Astrocyte of the spinal cord (primary cell): ENCODE results near the gene ST3GAL3.

ENCODE experiments used
- DNase-seq: peaks from one replicate; pipeline ENCODE4 v3.0.0; 2011; ENCODE audit warnings: low read depth, low spot score
- H3K4me3 ChIP-seq: 2 replicates; pipeline ENCODE4 v1.5.1; 2011; ENCODE audit warnings: low read depth, mild to moderate bottlenecking, low read length, moderate library complexity
- in situ Hi-C: cut with HindIII; loops from 2 replicates; pipeline ENCODE4 v1.10.0; 2017; ENCODE audit warnings: low sequenced_read_pairs
- TF ChIP-seq, protein P1 (sequence below): IDR thresholded peaks from 2 replicates; pipeline ENCODE4 v1.5.1; 2012; ENCODE audit warnings: low read depth, mild to moderate bottlenecking, low read length, inconsistent platforms

The ST3GAL3 gene

DNA sequence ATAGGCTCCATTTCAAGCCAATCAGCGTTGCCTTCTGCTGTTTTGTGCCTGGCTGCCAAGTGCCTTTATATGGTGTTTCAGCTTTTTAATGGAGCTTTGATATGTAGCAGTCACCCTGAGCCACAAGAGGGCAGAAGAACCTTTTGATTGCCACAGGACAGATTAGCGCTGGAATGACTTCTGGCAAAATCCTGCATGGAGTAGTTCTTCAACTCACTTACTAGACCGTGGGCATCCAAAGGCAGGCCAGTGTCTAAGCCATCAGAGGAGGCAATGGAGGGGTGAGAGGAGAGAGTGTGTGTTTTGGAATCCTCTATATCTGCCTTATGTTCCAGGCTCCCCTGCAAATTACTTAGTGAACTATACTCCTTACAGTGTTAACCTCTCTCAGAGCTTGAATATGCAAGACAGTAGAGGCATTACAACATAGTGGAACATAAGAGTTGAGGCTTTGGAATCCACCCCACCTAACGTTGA is 56.2 kb downstream of the ST3GAL3 start:
- in situ Hi-C loops: loop anchor here (10.0 kb wide), 1 partner anchor 191 kb away; no protein-coding TSS in a partner anchor
- no peak overlapping the region for H3K4me3 ChIP-seq
- DNase-seq: peak; percentile 91
- TF ChIP-seq, protein P1, sequence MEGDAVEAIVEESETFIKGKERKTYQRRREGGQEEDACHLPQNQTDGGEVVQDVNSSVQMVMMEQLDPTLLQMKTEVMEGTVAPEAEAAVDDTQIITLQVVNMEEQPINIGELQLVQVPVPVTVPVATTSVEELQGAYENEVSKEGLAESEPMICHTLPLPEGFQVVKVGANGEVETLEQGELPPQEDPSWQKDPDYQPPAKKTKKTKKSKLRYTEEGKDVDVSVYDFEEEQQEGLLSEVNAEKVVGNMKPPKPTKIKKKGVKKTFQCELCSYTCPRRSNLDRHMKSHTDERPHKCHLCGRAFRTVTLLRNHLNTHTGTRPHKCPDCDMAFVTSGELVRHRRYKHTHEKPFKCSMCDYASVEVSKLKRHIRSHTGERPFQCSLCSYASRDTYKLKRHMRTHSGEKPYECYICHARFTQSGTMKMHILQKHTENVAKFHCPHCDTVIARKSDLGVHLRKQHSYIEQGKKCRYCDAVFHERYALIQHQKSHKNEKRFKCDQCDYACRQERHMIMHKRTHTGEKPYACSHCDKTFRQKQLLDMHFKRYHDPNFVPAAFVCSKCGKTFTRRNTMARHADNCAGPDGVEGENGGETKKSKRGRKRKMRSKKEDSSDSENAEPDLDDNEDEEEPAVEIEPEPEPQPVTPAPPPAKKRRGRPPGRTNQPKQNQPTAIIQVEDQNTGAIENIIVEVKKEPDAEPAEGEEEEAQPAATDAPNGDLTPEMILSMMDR: peak; percentile 82

DNA sequence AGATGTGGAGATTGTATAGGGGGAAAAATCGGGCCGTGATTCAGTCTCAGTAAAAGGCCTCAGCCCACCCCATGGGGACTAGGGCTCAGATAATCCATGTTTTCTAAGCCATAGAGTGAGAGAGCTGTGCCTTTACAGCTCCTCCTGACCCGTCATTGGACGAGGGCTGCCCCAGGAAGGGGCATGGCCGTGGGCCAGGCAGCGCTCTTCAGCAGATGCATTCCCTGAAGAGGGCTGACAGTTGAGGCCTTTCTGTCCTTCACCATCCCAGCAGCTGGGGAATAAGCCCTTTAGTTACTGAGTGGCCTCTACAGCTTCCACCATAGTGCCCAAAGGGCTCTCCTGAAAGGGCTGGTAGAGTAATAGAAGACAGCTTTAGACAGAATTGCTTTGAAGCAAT is 57.2 kb downstream of the ST3GAL3 start:
- TF ChIP-seq, protein P1: no peak
- no peak overlapping the region for H3K4me3 ChIP-seq
- in situ Hi-C loops: loop anchor here (10.0 kb wide), 1 partner anchor 190 kb away; no protein-coding TSS in a partner anchor
- no peak for DNase-seq

DNA sequence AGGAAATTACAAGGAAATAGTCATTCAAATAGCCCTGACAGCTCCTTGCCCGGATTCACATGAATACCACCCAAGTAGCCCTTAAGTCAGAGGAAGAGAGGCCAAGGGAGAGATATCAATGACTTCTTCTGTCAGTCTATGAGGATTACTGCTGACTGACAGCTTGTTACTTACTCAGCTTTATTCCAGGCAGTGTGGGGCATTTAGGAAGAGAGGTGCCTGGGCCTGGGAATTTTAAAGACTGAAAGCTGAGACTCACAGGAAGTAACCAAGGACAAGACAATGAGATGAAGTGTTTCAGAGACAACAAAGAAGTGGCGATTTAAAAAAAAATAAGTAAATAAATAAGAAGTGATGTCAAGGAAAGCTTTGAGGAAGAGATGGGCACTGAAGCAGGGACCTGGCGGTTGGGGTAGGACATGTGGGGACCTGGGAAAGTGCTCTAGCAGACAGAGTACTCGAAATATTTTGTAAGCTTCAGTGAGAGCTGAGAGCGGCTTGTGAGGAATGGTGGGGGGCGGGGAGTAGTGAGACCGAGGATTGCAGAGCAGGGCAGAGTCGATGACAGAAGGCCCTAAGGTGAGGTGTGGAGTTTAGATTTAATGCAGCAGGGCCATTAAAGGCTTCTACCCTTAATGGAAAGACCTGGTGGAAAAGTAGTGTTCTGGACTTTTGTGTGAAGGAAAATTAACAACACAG is 58.9 kb downstream of the ST3GAL3 start:
- no peak for DNase-seq
- in situ Hi-C loops: loop anchor here (10.0 kb wide), 1 partner anchor 189 kb away; no protein-coding TSS in a partner anchor
- TF ChIP-seq, protein P1: no peak
- H3K4me3 ChIP-seq: no peak overlapping the region

DNA sequence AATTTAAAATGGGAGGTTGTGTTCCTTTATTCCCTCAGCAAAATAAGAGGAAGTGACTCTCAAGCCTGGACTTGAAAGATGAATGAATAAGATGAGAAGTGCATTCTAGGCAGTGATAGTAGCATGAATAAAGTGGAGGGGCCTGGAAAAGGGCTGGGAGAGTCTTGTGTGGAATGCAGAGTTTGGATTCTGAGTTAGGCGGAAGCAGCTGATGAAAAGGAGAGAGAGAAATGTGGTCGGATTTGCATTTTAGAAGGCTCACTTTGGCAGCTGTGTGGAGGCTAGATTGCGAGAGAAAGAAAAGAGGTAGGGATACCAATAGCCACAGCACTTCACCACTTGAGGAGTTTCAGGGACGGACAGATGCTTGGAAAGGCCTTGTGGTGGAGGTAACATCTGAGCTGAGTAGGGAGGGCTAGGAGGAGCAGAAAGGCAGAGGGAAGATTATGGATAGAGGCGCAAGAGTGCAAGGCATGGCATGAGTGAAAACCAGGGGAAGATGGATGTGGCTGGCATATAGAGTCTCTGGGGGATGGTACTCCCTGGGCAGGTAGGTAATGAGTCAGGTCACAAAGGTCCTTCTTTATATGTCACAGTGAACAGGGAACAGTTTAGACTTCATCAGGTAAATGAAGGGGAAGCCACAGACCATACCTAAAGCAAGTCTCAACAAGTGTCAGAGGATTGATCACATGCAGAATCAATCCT is 59.6 kb downstream of the ST3GAL3 start:
- TF ChIP-seq, protein P1: no peak
- no peak for DNase-seq
- no peak overlapping the region for H3K4me3 ChIP-seq
- in situ Hi-C loops: loop anchor here (10.0 kb wide), 1 partner anchor 188 kb away; no protein-coding TSS in a partner anchor

DNA sequence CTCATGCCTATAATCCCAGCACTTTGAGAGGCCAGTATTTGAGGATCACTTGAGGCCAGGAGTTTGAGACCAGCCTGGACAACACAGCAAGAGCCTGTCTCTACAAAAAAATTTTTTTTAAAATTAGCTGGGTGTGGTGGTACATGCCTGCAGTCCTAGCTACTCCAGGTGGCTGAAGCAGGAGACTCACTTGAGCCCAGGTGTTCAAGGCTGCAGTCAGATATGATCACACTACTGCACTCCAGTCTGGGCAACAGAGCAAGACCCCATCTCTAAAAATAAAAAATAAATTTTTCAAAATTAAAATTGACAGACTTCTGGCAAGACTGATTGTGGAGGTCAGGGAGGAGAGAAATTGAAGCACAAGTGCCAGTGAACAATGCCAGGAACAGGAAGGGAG is 60.8 kb downstream of the ST3GAL3 start:
- no peak overlapping the region for H3K4me3 ChIP-seq
- in situ Hi-C loops: loop anchor here (10.0 kb wide), 1 partner anchor 187 kb away; no protein-coding TSS in a partner anchor
- TF ChIP-seq, protein P1: no peak
- DNase-seq: no peak

DNA sequence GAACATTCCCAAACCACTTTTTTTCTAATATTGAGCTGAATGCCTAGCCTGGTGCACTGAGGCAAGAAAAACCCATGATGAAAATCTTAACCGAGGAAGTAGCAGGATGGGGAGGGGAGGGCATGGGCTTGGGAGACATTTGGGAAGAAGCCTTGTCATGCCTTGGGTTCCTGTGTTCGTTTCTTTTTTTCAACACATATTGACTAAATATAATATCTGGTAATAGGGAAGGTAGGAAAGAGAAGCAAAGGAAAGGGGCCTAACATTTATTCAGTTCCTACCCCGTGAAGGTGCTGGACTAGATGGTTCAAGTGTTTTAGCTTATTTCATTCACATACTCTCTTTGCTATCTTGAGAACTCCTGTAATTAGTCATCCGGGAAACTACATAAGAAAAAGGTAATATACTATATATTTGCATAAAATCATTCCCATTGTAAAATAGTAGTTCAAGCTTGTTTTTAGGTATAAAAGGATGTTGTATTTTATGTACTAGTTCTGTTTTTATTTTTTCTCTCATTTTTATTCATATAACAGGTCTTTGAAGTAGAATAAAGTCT is 62.1 kb downstream of the ST3GAL3 start:
- in situ Hi-C loops: loop anchor here (10.0 kb wide), 1 partner anchor 185 kb away; no protein-coding TSS in a partner anchor
- TF ChIP-seq, protein P1: no peak

More for the DNA sequence above, 62.1 kb downstream of the ST3GAL3 start:
- no peak overlapping the region for H3K4me3 ChIP-seq
- no peak for DNase-seq
